Measurements from ENCODE around the gene CPLANE2.
"Not testable (repeated sequence)": the region's sequence is repeated elsewhere in the genome, so short reads cannot be mapped to it uniquely, and the experiment has no call there.

The CPLANE2 gene

DNA sequence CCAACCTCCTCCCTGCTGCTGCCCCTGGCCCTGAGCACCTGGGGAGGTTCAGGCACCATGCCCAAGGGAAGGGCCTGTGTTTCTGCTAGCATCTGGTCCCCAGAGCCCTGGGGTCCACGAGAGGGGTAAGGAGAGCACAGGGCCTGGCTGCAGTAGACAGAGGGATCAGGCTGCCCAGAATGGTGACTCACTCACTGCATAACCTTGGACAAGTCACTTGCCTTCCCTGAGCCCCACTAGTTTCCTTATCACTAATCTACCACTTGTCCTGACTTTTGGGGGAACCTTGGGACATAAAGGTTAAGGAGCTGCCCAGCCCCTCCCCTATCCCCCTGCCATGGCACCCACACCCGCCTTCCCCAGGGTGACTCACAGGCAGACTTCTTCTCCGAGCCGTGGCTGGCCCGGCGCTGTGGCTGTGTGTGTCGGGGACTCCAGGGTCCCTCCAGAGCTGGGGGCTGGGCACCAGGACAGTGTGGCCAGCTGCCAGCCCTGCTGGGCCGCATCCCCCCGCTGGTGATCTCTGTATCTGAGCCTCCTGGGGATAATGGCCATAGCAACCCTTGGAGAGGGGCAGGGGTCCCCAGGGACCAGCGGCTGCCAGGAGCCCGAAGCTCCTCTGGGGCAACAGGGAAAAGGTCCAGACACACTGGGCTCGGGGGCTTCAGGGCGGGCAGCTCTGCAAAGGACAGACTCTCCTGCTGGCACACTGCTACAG lies 28.6 kb downstream of the CPLANE2 start:
- DNase-seq, result no peak

- DNase-seq, result no peak
Observed at GRCh38 chr1:16207318-16208269, 29.4 kb downstream of the CPLANE2 start.

DNA sequence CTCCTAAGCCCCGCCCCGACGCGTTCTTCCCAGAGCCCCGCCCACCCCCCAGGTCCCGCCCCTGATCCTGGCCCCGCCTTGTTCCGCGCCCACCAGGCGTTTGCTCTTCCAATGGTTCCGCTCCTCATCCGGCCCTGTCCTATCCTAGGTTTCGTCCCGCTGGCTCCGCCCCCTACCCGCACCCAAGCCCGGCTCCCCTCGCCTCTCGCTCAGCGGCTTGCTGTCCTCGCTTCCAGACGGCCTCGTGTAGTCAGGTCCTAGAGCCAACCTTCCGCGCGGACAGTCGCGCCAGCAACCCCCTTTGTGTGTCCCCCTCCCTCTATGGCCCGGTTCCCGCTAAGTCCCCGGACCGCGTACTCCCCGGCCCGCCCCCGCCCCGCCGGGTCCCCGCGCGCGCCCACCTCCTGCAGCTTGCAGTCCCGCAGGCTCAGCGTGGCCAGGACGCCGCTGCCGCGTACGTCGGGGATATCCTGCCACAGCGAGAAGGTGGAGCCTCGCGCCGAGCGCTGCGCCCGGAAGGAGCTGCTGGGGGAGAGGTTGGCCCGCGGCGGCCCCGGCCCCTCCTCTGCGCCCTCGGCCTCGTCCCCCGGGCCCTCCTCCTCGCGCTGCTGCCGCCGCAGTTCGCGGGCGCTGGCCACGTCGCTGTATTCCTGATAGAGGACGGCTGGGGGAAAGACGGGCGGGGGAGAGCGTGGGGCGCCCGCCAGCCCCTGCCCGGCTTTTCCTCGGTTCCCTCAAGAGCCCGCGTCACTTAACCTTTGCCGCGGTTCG lies 30.3 kb downstream of the CPLANE2 start:
- DNase-seq, result peak; percentile 87 to 97 (median 92)

- DNase-seq, result no peak
Observed at GRCh38 chr1:16205891-16206546, 31.0 kb downstream of the CPLANE2 start.

DNA sequence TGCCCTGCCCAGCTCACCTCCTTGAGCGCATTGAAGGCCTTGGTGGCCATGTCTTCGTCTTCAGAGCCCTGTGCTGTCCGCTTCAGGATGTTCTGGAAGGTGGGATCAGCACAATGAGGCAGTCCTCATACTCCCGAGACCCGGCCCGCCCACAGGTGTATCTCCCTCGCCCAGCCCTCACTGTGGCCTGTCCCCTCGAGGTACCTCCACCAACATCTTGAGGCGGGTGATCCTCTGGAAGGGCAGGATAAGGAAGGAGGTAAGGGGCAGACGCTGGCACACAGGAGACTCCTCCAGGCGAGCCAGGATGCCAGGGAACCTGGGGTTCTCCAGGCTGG lies 31.7 kb downstream of the CPLANE2 start:
- no peak for DNase-seq

- peak in 1 of 5 donors; percentile 36 for DNase-seq
Observed at GRCh38 chr1:16204634-16205333, 32.2 kb downstream of the CPLANE2 start.

GRCh38 chr1:16204216-16204615 lies 32.8 kb downstream of the CPLANE2 start:
- DNase-seq, result no peak

DNA sequence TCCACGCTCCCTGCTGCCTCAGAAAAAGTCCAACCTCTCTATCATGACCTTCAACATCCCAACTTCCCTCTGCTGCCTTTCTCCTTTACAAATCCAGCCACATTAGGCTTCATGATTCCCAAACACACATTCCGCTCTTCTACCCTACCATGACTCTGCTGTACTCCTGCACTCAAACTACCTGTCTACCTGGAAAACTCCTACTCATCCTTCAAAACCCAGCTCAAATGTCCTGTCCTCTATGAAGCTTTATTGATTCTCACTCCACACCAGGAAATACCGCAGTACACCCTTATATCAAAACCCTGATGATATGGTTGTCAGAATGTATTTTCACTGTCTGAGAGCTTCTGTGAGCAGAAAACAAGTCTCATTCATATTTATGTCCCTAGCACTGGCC lies 33.4 kb downstream of the CPLANE2 start:
- no peak for DNase-seq

DNA sequence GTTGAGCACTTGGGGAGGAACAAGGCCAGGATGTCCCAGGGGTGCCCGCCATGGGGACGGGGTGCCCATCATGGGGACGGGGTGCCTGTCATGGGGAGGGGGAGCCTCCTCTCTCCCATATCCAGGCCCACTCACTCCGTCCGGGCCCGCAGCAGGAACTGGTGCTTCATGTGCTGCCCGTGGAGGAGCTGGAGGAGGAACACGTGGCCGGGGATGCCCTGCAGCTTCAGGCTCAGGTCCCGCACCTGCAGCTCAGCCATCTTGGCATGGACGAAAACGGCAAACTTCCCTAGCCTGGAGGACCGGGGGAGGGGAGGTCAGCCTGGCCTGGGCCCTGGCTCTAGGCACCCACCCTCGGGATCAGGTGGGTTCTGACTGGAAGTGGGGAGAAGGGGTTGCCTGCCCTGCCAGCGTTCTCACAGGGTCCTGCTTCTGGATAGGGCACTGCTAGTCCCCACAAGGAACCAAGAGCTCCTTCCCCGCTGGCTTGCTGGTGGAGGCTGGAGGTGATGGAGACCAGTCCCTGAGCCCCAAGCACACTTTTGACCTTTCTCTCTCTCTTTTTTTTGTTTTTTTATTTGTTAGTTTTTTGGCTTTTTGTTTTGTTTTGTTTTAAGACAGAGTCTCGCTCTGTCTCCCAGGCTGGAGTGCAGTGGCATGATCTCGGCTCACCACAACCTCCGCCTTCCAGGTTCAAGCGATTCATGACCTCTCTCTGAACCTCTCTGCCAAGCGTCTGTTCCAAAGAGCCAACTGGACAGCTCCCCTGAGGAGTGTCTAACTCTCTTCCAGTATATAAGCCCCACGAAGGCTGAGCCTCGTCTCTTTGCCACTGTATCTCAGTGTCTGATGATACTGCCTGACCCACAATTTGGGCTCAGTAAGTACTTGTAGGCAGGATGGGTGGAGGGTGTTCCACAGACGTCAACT lies 34.4 kb downstream of the CPLANE2 start:
- no peak for DNase-seq

DNA sequence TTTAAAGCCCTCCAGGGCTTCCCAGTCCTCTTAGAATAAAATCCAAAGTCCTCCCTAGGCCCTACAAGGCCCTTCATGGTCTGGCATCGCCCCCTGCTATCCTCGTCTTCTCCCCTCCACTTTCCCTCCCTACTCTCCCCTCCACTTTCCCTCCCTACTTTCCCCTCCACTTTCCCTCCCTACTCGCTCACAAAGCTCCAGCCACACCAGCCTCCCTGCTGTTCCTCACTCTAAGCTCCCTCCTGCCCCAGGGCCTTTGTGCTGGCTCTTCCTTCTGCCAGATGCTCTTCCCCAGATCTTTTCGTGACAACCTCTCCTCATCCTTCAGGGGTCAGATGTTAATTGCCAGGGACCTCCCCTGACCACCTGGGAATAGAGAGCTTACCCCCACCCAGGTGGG lies 37.3 kb downstream of the CPLANE2 start:
- DNase-seq, result no peak

DNA sequence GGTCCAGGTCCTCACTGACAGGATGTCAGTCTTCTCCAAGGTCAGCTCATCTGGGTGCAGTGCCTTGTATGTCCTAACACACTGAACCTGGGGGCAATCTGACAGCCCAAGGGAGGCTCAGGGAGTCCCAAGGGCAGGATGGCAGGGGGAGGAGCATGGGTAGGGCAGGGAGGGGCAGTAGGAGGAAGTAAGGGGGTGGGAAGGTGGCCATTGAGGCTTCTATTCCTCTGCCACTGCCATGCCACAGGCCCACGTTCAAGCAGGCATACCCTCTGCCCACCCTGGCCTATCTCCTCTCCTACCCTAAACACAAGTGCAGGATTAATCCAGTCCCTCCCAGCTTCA lies 37.9 kb downstream of the CPLANE2 start:
- no peak for DNase-seq

DNA sequence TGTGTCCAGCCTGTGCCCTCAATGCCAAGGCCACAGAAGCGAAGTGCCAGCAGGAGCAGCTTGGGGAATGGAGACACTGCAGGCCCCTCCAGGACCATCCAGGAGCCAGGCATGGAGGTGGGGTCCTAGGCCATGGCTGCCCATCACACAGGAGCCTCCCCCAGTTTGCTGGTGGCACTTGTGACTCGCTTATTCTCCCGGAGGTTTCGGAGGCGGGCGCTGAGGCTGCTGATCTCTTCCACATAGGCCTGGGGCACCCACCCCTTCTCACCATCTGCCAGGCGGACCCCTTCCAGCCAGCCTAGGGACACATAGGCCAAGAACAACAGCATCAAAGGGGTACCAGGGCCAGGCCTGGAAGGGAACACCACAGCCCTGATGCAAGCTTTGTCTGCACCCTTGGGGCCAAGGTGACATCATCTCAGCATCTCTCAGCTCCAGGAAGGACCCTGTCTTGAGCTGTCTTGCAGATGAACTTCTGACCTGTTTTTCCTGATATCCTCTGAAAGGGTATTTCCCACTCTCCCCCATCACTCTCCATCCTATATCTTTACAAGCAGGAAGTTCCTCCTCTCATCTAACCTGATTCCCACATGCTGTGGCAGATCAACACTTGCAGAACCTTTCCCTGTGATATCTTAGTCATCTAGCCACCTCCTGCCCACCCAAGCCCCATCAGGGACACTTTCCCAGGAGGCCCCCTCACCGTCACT lies 38.4 kb downstream of the CPLANE2 start:
- no peak for DNase-seq

DNA sequence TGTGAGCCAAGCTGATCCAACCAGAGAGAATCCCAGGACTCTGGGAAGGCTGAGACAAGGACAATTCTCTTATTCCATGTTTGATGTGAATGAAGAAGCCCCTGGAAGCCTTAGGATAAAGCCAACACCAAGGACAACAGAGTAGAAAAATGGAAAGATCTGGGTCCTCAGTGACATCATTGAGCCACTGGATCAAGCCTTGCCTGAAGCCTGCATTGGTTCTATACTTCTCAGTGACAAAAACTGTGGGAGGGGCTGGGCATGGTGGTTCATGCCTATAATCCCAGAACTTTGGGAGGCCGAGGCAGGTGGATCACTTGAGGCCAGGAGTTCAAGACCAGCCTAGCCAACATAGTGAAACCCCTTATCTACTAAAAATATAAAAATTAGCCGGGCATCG lies 40.1 kb downstream of the CPLANE2 start:
- no peak for DNase-seq

GRCh38 chr1:16196139-16196538 lies 40.8 kb downstream of the CPLANE2 start:
- not testable (repeated sequence) for DNase-seq

DNA sequence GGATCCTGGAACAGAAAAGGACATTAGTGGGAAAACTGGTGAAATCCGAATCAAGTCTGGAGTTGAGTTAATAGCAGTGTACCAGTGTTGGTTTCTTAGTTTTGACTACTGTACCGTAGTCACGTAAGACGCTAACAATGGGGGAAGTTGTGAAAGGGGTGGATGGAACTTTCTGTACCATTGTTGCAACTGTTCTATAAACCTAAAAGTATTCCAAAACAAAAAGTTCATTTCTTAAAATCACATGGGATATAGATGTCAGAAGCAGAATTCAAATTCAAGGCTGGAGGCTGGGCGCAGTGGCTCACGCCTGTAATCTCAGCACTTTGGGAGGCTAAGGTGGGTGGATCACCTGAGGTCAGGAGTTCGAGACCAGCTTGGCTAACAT lies 41.5 kb downstream of the CPLANE2 start:
- DNase-seq, result no peak

GRCh38 chr1:16191916-16192546 lies 45.0 kb downstream of the CPLANE2 start:
- DNase-seq, result no peak

DNA sequence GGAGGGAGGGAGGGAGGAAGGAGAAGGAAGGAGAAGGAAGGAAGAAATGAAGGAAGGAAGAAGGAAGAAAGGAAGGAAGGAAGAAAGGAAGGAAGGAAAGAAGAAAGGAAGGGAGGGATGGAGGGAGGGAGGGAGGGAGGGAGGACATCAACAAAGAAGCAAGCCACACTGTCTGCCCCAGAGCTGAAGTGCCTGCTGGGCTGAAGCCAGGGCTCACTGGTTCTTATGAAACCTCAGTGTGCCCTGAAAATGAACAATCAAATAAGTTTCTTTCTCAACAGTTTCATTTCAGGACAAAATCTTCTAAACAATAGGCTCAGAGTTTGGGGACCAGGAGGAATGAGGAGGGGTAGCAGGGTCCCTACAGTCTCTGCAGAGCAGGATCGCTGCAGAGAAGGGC lies 45.7 kb downstream of the CPLANE2 start:
- no peak for DNase-seq

DNA sequence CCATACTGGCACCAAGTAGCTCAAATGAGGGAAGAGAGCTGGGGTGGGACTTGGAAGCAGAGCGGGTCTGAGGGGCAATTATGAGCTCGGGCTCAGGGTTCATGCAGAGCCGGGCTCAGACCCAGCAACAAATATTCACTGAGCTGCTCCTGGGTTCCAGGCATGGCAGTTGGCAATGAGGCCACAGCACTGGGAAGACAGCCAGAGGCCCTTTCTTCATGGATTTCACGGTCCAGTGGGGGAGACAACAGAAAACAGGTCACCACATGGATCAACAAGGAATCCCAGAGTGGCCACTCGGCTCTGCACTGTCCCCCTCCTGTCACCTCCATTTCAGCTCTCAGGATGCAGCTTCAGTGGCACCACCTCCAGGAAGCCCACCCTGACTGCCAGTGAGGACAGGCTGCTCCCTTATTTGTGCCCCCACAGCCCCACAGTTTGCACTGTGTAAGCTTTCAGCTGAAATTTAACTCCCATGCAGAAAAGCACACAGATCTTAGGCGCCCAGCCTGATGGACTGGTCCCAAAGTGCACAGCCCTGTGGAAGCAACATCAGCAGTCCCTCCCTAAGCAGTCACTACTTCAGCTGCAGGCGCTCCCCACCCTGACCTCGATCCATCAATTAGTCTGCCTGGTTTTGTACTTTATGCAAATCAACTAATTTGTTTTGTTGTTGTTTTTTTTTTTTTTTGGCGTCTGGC lies 46.9 kb downstream of the CPLANE2 start:
- no peak for DNase-seq

GRCh38 chr1:16189003-16189402 lies 48.0 kb downstream of the CPLANE2 start:
- DNase-seq, result no peak

All from T-helper 1 cell (primary cell).